ENCODE measurements around the gene KRTAP5-2. TPM values are rescaled to one million over a fixed set of nuclear protein-coding genes. Genes with fewer than 3 reads are reported as not detected.

The KRTAP5-2 gene
- not detected in 5 replicates for total RNA-seq (2022; extraction: Qiagen RNA extraction)

DNA sequence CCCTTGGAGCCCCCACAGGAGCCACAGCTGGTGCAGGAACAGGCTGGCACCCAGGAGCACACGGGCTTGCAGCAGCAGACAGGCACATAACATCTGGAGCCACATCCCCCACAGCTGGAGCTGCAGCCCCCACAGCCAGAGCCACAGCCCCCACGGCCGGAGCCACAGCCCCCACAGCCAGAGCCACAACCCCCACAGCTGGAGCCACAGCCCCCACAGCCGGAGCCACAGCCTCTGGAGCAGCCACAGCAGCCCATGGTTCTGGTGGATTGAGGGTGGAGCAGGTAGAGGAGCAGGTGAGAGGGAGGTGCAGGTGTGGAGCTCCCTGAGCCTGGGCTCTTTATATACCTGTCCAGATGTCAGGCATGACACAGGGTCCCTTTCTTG is at the start of gene KRTAP5-2:
Gene KRTAP5-2 (minus strand): TSS at position 301 of the 387 bp plus-strand sequence. CDS start 44 bp downstream, at position 257.

GRCh38 chr11:1629326-1630185 is 31.5 kb upstream of the KRTAP5-2 start, which contains the start of gene KRTAP5-5:
Gene KRTAP5-5 (plus strand): TSS chr11:1629775. CDS start chr11:1629841, 66 bp downstream.

GRCh38 chr11:1622086-1622485 is 24.0 kb upstream of the KRTAP5-2 start, which contains the start of gene KRTAP5-4:
Gene KRTAP5-4 (minus strand): TSS chr11:1622138. CDS start chr11:1622093, 45 bp downstream.

DNA sequence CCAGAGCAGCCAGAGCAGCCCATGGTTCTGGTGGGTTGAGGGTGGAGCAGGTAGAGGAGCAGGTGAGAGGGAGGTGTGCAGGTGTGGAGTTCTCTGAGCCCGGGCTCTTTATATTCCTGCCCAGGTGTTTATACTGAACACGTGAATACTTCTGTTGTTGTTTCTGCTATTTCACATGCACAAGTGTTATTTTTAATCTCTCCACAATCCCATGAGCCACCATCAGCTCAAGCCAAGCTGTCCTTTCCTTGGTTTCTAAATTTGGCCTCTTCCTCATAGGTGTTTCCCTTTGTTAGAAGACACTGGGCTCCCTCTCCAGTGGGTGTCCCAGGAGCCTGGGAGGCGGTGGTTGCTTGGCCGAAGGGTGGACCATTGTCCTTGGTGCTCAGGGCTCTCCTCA is 10.3 kb upstream of the KRTAP5-2 start, which contains the start of gene KRTAP5-3:
Gene KRTAP5-3 (minus strand): TSS at position 101 of the 400 bp plus-strand sequence. CDS start 78 bp downstream, at position 23.

GRCh38 chr11:1584661-1585370 is 13.3 kb downstream of the KRTAP5-2 start, which contains the start of gene KRTAP5-1:
Gene KRTAP5-1 (minus strand): TSS chr11:1585283. CDS start chr11:1585249, 34 bp downstream.

DNA sequence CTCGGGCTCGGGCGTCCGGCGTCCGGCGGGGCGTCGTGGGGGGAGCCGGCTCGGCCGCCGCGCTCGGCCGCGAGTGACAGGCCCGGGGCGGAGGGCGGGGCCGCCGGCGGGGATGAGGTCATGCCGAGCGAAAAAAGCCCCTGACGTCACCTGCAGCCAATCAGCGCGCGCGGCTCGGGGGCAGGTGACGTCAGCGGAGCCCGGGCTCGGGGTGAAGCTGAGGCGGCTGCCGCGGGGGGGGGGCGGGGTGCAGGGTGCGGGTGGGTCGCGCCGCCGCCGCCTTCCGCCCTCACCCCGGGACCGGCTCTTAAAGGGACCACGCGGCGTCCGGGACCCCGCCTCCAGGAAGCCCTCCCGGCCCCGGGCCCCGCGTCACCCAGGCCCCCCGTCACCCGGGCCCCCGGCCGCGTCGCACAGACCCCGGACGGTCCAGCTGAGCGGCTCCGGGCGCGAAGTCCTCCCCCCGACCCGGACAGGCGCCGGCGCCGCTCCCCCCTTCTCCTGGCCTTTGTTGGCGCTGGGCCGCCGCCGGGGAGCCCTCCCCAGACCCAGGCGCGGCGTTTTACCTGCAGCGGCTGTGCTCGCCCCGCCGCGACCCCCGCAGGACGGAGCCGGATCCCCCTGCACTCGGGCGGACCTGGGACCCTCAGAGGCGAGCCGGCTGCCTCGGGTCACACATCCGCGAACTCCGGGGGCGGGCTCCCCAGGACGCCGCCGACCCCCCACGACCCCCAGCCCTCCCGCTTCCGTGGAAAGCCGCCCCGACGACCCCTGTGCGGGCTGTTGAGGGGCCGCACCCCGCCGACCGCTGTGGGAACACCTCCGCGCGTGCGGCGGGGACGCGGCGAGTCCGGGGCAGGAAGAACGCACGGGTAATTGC is 25.7 kb downstream of the KRTAP5-2 start, which contains the start of gene DUSP8:
Gene DUSP8 (minus strand): TSS at position 75 of the 880 bp plus-strand sequence. CDS start 6,445 bp downstream, outside the sequence.

Other genes with a start within 250 kb of the KRTAP5-2 start
- 4.9 to 6.6 TPM (median 6.4 TPM) in 5 replicates for gene BRSK2, start 208.4 kb downstream of the KRTAP5-2 start, total RNA-seq (2022; extraction: Qiagen RNA extraction)
- 40.9 to 45.2 TPM (median 43.7 TPM) in 5 replicates for gene MOB2, start 111.5 kb downstream of the KRTAP5-2 start, total RNA-seq (2022; extraction: Qiagen RNA extraction)
- gene DUSP8, start 26.0 kb downstream of the KRTAP5-2 start, total RNA-seq (2022; extraction: Qiagen RNA extraction): 0.74 to 1.5 TPM (median 1.2 TPM) in 5 replicates
- gene KRTAP5-1, start 13.0 kb downstream of the KRTAP5-2 start, total RNA-seq (2022; extraction: Qiagen RNA extraction): not detected in 5 replicates
- not detected in 5 replicates for gene KRTAP5-3, start 10.2 kb upstream of the KRTAP5-2 start, total RNA-seq (2022; extraction: Qiagen RNA extraction)
- gene KRTAP5-4, start 23.8 kb upstream of the KRTAP5-2 start, total RNA-seq (2022; extraction: Qiagen RNA extraction): not detected in 5 replicates
- gene KRTAP5-5, start 31.5 kb upstream of the KRTAP5-2 start, total RNA-seq (2022; extraction: Qiagen RNA extraction): not detected in 5 replicates
- gene KRTAP5-6, start 98.9 kb upstream of the KRTAP5-2 start, total RNA-seq (2022; extraction: Qiagen RNA extraction): not detected in 5 replicates
- 1.1 to 2.3 TPM (median 1.2 TPM) in 5 replicates for gene IFITM10, start 152.3 kb upstream of the KRTAP5-2 start, total RNA-seq (2022; extraction: Qiagen RNA extraction)
- 403 to 567 TPM (median 491 TPM) in 5 replicates for gene CTSD, start 165.6 kb upstream of the KRTAP5-2 start, total RNA-seq (2022; extraction: Qiagen RNA extraction)
- gene SYT8, start 236.7 kb upstream of the KRTAP5-2 start, total RNA-seq (2022; extraction: Qiagen RNA extraction): 0.32 to 0.90 TPM (median 0.46 TPM) in 5 replicates
- gene TNNI2, start 240.7 kb upstream of the KRTAP5-2 start, total RNA-seq (2022; extraction: Qiagen RNA extraction): 0.28 to 0.36 TPM (median 0.31 TPM) in 3 of 5 replicates, not detected in the others

Data from A549 treated with Hydrocortisone at 1 μM for 4 hours (cell line).